ENCODE results near the gene FAM241A.
A peak's percentile ranks its signal among the peaks of the same experiment; 100 is the strongest.
"Not testable (repeated sequence)": the region's sequence is repeated elsewhere in the genome, so short reads cannot be mapped to it uniquely, and the experiment has no call there.

Gene FAM241A

DNA sequence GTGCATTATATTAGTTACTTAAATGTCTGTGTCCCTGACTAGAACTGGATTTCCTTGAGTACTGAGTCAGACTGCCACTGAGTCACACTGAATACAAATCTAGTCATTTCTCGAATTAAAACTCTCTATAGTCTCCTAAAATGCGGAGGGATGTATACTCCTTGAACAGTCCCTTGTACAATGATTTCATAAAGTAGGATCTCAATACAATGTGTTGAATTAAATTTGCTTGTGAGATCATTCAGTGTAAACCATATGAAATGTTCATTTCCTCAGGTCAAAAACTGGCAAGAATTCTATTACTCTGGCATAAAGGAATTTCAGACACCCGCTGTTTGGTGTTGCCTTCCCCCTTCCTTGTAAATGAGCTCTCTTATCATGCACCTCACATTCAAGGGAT, 17.5 kb upstream of the FAM241A start:
- no peak for DNase-seq
- in situ Hi-C loops (cut with HindIII; ENCODE audit: low pct_ligation_motif_present, low pct_unique_long_range_greater_than_20kb, low sequenced_read_pairs) = no loop called here

DNA sequence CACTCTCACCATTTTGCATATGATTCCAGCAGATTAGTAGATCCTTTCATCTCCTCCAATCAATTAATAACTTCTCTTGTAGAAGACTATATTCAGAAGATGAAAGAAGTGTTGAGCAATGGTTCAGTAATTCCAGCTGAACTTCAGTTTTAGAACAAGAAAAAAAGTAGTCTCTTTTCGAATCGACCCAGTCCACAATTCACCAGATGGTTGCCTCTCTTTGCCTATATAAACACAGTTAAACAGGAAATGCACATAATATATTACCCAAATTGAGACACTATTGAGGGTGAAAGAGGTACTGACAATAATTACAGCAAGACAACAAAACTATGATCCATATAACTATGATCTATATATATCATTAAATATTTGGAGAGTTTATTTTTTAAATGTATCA, 16.8 kb upstream of the FAM241A start:
- DNase-seq = no peak
- in situ Hi-C loops (cut with HindIII; ENCODE audit: low pct_ligation_motif_present, low pct_unique_long_range_greater_than_20kb, low sequenced_read_pairs) = no loop called here

DNA sequence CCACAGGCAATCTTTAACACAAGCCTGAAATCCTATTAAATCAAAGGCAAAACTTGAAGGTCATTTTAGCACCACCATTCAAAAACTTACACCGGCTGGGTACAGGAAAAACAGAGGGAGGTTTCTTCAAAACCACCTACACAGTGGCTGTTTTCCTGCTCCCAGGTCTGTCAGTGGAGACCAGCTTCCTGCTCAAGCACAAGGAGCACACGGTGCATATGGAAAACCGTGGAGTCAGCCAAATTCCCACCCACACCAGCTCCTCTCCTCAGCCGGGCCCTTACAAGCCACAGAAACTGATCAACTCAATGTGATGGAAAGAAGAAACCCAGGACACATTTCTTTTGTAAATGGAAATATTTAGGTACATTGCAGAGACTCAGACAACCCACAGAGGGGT, 14.3 kb upstream of the FAM241A start:
- in situ Hi-C loops (cut with HindIII; ENCODE audit: low pct_ligation_motif_present, low pct_unique_long_range_greater_than_20kb, low sequenced_read_pairs) = no loop called here
- no peak for DNase-seq

DNA sequence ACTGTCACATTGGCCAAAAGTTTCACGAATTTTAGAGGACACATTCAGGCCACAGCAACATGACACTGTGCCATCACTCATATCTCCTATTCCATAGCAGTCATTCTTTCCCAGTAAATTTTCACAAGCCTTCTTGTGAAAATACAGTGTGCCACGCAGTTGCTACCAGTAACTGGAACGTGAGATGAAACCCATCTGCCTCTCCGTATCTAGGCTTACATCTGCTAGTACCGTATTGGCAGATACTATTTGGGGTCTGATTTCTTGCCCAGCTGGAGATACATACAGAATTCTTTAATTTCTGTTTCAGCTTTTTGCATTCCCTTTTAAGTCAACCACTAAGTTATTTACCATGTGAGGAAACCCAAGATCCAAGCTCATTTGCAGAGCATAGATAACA, 8.7 kb upstream of the FAM241A start:
- in situ Hi-C loops (cut with HindIII; ENCODE audit: low pct_ligation_motif_present, low pct_unique_long_range_greater_than_20kb, low sequenced_read_pairs) = no loop called here
- no peak for DNase-seq

- no peak for DNase-seq
- in situ Hi-C loops (cut with HindIII; ENCODE audit: low pct_ligation_motif_present, low pct_unique_long_range_greater_than_20kb, low sequenced_read_pairs) = no loop called here
Measured at GRCh38 chr4:112138538-112138937, 6.7 kb upstream of the FAM241A start.

DNA sequence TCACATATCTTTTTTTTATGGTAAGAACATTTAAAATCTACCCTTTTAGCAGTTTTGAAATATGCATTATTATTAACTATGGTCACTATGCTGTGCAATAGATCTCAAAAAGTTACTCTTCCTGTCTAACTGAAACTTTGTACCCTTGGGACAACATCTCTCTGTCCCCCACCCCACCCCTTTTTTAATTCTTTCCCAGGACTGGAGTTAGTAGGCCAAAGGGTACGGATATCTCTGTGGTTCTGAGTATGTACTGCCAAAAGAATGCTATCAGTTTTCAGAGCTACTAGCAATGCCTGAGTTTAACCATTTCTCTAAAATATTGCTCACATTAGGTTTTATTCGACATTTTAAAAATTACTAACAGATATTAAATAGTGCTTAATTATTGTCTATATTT, 4.7 kb upstream of the FAM241A start:
- DNase-seq = no peak
- in situ Hi-C loops (cut with HindIII; ENCODE audit: low pct_ligation_motif_present, low pct_unique_long_range_greater_than_20kb, low sequenced_read_pairs) = no loop called here

- no peak for DNase-seq
- in situ Hi-C loops (cut with HindIII; ENCODE audit: low pct_ligation_motif_present, low pct_unique_long_range_greater_than_20kb, low sequenced_read_pairs) = no loop called here
Measured at GRCh38 chr4:112141366-112142138, 3.7 kb upstream of the FAM241A start.

GRCh38 chr4:112142182-112142581, 3.1 kb upstream of the FAM241A start:
- DNase-seq = no peak
- in situ Hi-C loops (cut with HindIII; ENCODE audit: low pct_ligation_motif_present, low pct_unique_long_range_greater_than_20kb, low sequenced_read_pairs) = no loop called here

DNA sequence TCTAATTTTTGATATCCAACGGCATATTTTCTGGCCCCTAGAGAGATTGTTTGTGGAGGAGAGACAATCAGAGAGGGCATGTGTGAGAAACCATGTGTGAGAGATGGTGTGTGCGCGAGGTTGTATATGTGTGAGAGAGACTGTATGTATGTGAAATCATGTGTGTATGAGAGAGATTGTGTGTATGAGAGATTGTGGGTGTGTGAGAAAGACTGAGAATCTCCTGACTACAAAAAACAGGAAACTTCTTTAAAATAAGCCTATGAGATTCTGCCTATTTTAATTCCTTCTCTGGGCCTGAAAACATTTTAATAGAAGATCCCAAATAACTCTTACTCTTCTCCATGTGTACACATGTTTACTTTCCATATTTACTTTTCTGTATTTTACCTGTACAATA, 1.5 kb upstream of the FAM241A start:
- in situ Hi-C loops (cut with HindIII; ENCODE audit: low pct_ligation_motif_present, low pct_unique_long_range_greater_than_20kb, low sequenced_read_pairs) = no loop called here
- DNase-seq = no peak

- in situ Hi-C loops (cut with HindIII; ENCODE audit: low pct_ligation_motif_present, low pct_unique_long_range_greater_than_20kb, low sequenced_read_pairs) = no loop called here
- DNase-seq = no peak
Measured at GRCh38 chr4:112144546-112145325, 518 bp upstream of the FAM241A start.

GRCh38 chr4:112145790-112146501, 692 bp downstream of the FAM241A start:
- in situ Hi-C loops (cut with HindIII; ENCODE audit: low pct_ligation_motif_present, low pct_unique_long_range_greater_than_20kb, low sequenced_read_pairs) = no loop called here
- DNase-seq = peak; percentile 44

- no peak for DNase-seq
- in situ Hi-C loops (cut with HindIII; ENCODE audit: low pct_ligation_motif_present, low pct_unique_long_range_greater_than_20kb, low sequenced_read_pairs) = no loop called here
Measured at GRCh38 chr4:112146502-112146813, 1.2 kb downstream of the FAM241A start.

- DNase-seq = no peak
- in situ Hi-C loops (cut with HindIII; ENCODE audit: low pct_ligation_motif_present, low pct_unique_long_range_greater_than_20kb, low sequenced_read_pairs) = no loop called here
Measured at GRCh38 chr4:112147697-112148096, 2.4 kb downstream of the FAM241A start.

GRCh38 chr4:112150920-112151319, 5.7 kb downstream of the FAM241A start:
- in situ Hi-C loops (cut with HindIII; ENCODE audit: low pct_ligation_motif_present, low pct_unique_long_range_greater_than_20kb, low sequenced_read_pairs) = no loop called here
- no peak for DNase-seq

DNA sequence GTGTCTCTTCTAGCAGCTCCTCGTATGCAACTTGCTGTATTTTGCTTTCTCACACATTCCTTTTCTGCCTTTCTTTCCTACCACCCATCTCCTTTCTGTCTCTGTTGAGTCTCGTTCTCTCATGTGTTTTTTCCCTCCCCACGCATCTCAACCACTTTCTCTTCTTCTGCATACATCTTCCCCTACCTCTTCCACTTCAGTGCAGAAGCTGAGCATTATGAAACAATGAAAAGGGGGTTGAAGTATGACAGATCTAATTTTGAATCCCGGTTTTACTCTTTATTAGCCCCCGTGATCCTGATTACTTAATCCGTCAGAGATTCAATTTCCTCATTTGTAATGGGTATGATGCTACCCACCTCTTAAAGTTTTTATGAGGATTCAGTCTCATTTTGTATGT, 7.3 kb downstream of the FAM241A start:
- DNase-seq = no peak
- in situ Hi-C loops (cut with HindIII; ENCODE audit: low pct_ligation_motif_present, low pct_unique_long_range_greater_than_20kb, low sequenced_read_pairs) = no loop called here

DNA sequence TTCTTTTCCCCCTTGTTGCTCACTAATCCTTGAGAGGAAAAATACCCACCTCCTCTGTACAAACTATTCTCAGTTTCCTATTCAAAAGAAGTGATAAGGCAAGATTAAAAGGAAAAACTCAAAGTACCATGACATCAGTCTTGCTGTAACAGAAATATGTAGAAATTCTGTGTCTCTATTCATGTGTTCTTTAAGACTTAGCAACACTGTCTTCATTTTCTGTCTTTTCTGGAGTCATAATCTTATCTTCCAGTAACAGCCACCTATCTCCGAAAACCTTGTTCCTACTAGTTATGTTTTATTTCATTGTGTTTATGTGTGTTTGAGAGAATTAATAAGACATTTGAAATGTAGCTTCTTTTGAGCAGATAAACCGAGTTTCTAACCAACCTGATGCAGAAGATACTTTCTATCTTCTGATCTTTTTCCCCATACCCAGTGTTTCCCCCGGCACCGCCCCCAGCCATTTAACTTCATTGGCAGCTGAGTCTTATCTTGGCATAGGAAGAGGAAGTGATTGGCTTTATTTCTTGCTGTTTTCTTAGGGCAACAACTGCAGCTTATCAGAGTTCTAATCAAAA, 8.0 kb downstream of the FAM241A start:
- in situ Hi-C loops (cut with HindIII; ENCODE audit: low pct_ligation_motif_present, low pct_unique_long_range_greater_than_20kb, low sequenced_read_pairs) = no loop called here
- DNase-seq = no peak

DNA sequence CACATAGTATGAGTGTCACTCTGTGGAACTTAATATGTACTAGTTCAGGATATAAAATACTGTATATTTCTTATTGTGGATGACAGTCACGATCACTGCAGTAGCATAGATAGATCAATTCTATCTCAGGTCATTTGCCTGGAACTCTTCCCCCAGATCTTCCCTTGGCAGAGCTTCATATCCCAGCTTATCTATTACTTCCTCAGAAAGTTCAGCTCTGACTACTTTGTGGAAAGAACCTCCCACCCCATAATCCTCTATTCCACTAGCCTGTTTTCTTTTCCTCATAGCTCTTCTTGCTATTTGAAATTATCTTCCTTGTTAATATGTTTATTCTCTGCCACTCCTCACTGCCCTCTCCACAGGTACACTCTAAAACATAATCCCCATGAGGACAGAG, 10.9 kb downstream of the FAM241A start:
- no peak for DNase-seq
- in situ Hi-C loops (cut with HindIII; ENCODE audit: low pct_ligation_motif_present, low pct_unique_long_range_greater_than_20kb, low sequenced_read_pairs) = no loop called here

DNA sequence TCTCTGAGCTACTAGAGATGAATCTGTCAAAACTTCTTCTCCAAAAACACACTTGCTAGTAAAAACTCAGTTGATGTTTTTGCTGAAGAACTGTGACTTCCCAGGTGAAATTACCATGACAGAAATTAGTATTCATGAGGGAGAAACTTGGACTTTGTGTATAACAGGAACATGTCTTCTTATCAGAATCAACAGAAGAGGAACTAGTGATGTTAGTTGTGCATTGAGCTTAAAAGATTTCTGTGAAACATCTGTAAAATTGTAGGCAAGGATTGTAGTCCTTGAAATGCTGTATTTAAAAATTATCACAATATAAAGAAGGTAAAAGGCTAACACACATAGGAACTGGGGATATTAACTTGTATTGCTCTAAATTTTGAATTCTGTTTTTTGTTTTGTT, 11.3 kb downstream of the FAM241A start:
- in situ Hi-C loops (cut with HindIII; ENCODE audit: low pct_ligation_motif_present, low pct_unique_long_range_greater_than_20kb, low sequenced_read_pairs) = no loop called here
- DNase-seq = no peak

GRCh38 chr4:112163706-112164105, 18.5 kb downstream of the FAM241A start:
- in situ Hi-C loops (cut with HindIII; ENCODE audit: low pct_ligation_motif_present, low pct_unique_long_range_greater_than_20kb, low sequenced_read_pairs); DNase-seq: not testable (repeated sequence)

All from ACHN (cell line).